NCI-H2081 (cell line): ENCODE results near the gene ZSWIM5.

Source experiments
- DNase-seq, 2 experiments: peaks; one replicate each; lab custom pipeline; 2025; lab: John Stamatoyannopoulos, UW

ZSWIM5 gene

GRCh38 chr1:45026446-45026845 lies 180.0 kb downstream of the ZSWIM5 start:
- DNase-seq: no peak

GRCh38 chr1:45023663-45024062 lies 182.7 kb downstream of the ZSWIM5 start:
- DNase-seq: no peak

- peak; percentile 58 to 78 for DNase-seq
Observed at GRCh38 chr1:45018599-45019230, 187.7 kb downstream of the ZSWIM5 start.

GRCh38 chr1:45016767-45017166 lies 189.6 kb downstream of the ZSWIM5 start:
- no peak for DNase-seq

- no peak for DNase-seq
Observed at GRCh38 chr1:45016090-45016697, 190.2 kb downstream of the ZSWIM5 start.

- DNase-seq: no peak
Observed at GRCh38 chr1:45015683-45016082, 190.7 kb downstream of the ZSWIM5 start.

GRCh38 chr1:45014321-45015028 lies 191.9 kb downstream of the ZSWIM5 start:
- DNase-seq: peak; percentile 86 to 87

GRCh38 chr1:45013551-45014209 lies 192.7 kb downstream of the ZSWIM5 start:
- DNase-seq: no peak

- peak; percentile 40 to 66 for DNase-seq
Observed at GRCh38 chr1:45012639-45013278, 193.6 kb downstream of the ZSWIM5 start.

GRCh38 chr1:45011837-45012638 lies 194.4 kb downstream of the ZSWIM5 start, which contains the start of gene UROD:
TSS of gene UROD (plus strand) at chr1:45012254. CDS start at chr1:45012266, 12 bp downstream.
- peak; percentile 98 to 99 for DNase-seq

GRCh38 chr1:45010855-45011811 lies 195.3 kb downstream of the ZSWIM5 start, which contains the start of gene HECTD3:
TSS of gene HECTD3 (minus strand) at chr1:45011324. CDS start at chr1:45011257, 67 bp downstream.
- peak; percentile 89 for DNase-seq

GRCh38 chr1:45009956-45010854 lies 196.2 kb downstream of the ZSWIM5 start:
- DNase-seq: peak; percentile 43 to 67

GRCh38 chr1:45009296-45009865 lies 197.0 kb downstream of the ZSWIM5 start:
- DNase-seq: no peak

- no peak for DNase-seq
Observed at GRCh38 chr1:45008516-45008915, 197.9 kb downstream of the ZSWIM5 start.

GRCh38 chr1:45008076-45008475 lies 198.3 kb downstream of the ZSWIM5 start:
- DNase-seq: no peak

- no peak for DNase-seq
Observed at GRCh38 chr1:45007311-45007710, 199.1 kb downstream of the ZSWIM5 start.

- no peak for DNase-seq
Observed at GRCh38 chr1:45005761-45006160, 200.6 kb downstream of the ZSWIM5 start.

GRCh38 chr1:45004281-45004920 lies 202.0 kb downstream of the ZSWIM5 start:
- DNase-seq: no peak
